Caco-2 (cell line): ENCODE data around the gene APEX2. TPM values are rescaled to one million over a fixed set of nuclear protein-coding genes. Genes with fewer than 3 reads are reported as not detected.

Source experiments
- BruUV-seq: library from RNA; stranded (reverse); fragments of 400-500 nt; replicated peaks from 2 replicates; lab custom pipeline; 2021; lab: Mats Ljungman, UMichigan
- CTCF ChIA-PET: fragments of 300-600 bp; sonication (Branson Sonifier 250); formaldehyde crosslinking; loops from one replicate; lab custom pipeline; 2022; ENCODE audit warnings: antibody characterized with exemption; lab: Charles Lee
- POLR2A ChIA-PET: fragments of 300-600 bp; sonication (Branson Sonifier 250); formaldehyde crosslinking; loops from one replicate; lab custom pipeline; 2022; ENCODE audit warnings: antibody characterized with exemption; lab: Charles Lee
- DNase-seq, 2 experiments: peaks; one replicate each; pipeline versions ENCODE4 v3.0.0 to v3.0.0-alpha.2; 2020 to 2022
- H3K27me3 ChIP-seq: replicated peaks from 2 replicates; pipeline ENCODE4 v1.6.0; 2011; ENCODE audit warnings: low read length; ENCODE audit not compliant: control insufficient read depth, insufficient read depth
- H3K36me3 ChIP-seq: 2 replicates; pipeline ENCODE4 v1.5.1; 2011; ENCODE audit warnings: low read length; ENCODE audit not compliant: control insufficient read depth, insufficient read depth
- H3K4me1 ChIP-seq: fragments of 250-450 bp; sonication (Bioruptor Pico); 2 replicates; pipeline ENCODE4 v1.5.1; 2020; ENCODE audit warnings: mild to moderate bottlenecking
- H3K4me3 ChIP-seq: 2 replicates; pipeline ENCODE4 v1.5.1; 2011; ENCODE audit warnings: low read depth, mild to moderate bottlenecking, control low read depth, low read length
- H3K9me3 ChIP-seq: fragments of 250-450 bp; sonication (Bioruptor Pico); 2 replicates; pipeline ENCODE4 v1.5.1; 2020; ENCODE audit warnings: mild to moderate bottlenecking, moderate library complexity
- H3K27ac Mint-ChIP-seq: one replicate; pipeline ENCODE4 v1.8.0; 2022; ENCODE audit warnings: mixed read lengths; ENCODE audit not compliant: unreplicated experiment
- H3K27me3 Mint-ChIP-seq: one replicate; pipeline ENCODE4 v1.8.0; 2022; ENCODE audit warnings: mixed read lengths; ENCODE audit not compliant: insufficient read depth, unreplicated experiment
- H3K36me3 Mint-ChIP-seq: one replicate; pipeline ENCODE4 v1.8.0; 2022; ENCODE audit warnings: mild to moderate bottlenecking, mixed read lengths; ENCODE audit not compliant: insufficient read depth, unreplicated experiment
- H3K4me1 Mint-ChIP-seq: one replicate; pipeline ENCODE4 v1.8.0; 2022; ENCODE audit warnings: low read depth, mixed read lengths; ENCODE audit not compliant: unreplicated experiment
- H3K4me3 Mint-ChIP-seq: one replicate; pipeline ENCODE4 v1.8.0; 2022; ENCODE audit warnings: mild to moderate bottlenecking, moderate library complexity, mixed read lengths; ENCODE audit not compliant: unreplicated experiment
- H3K9me3 Mint-ChIP-seq: one replicate; pipeline ENCODE4 v1.8.0; 2022; ENCODE audit warnings: mixed read lengths; ENCODE audit not compliant: unreplicated experiment
- CTCF ChIP-seq, 2 experiments: fragments of 200-600 bp in 1 of 2; IDR thresholded peaks; 1 replicate in 1 of 2; 2 replicates in 1 of 2; pipeline versions ENCODE4 v1.5.1 to v1.8.0; 2011 to 2022; ENCODE audit warnings: antibody characterized with exemption in 1 of 2, control low read depth in 1 of 2, inconsistent platforms in 1 of 2, low read depth in 1 of 2, low read length in 1 of 2, mild to moderate bottlenecking in 1 of 2, moderate library complexity in 1 of 2; ENCODE audit not compliant: insufficient read depth in 1 of 2, severe bottlenecking in 1 of 2, unreplicated experiment in 1 of 2
- intact Hi-C: fragments of 100-400 bp; cut with micrococcal nuclease; formaldehyde crosslinking; loops from one replicate; pipeline ENCODE4 v1.10.0; 2022; ENCODE audit not compliant: unreplicated experiment
- total RNA-seq: library from RNA; stranded (reverse); gene quantifications from 2 replicates; pipeline ENCODE4 v1.2.3, GENCODE V29; 2022

APEX2 gene
- total RNA-seq, 1 experiment from 2014 or later, result 19.6 TPM

- ChIA-PET CTCF (no interaction called here), POLR2A (no interaction called here)
- Histone ChIP-seq H3K36me3 (no peaks in the 10 kb centered on the region), H3K4me3 (no peak overlapping the region), H3K27me3 (no peaks in the 10 kb centered on the region), H3K9me3 (no peaks in the 10 kb centered on the region), H3K4me1 (no peaks in the 10 kb centered on the region)
- BruUV-seq, result no TSS peak
- no peak for DNase-seq
- no peaks in the 10 kb centered on the region for H3K4me1 Mint-ChIP-seq
- no peak for TF ChIP-seq CTCF (IDR thresholded peaks at IDR 0.05; ENCODE audit: insufficient read depth in 1 of 2, low read depth in 1 of 2, low read length in 1 of 2, severe bottlenecking in 1 of 2, unreplicated experiment in 1 of 2)
- H3K27ac Mint-ChIP-seq, result no peak overlapping the region
- H3K36me3 Mint-ChIP-seq, result no peaks in the 10 kb centered on the region
- peaks cover 9% of the 10 kb centered on the region for H3K27me3 Mint-ChIP-seq
- intact Hi-C loops, result no loop called here
- H3K4me3 Mint-ChIP-seq, result no peak overlapping the region
- no peaks in the 10 kb centered on the region for H3K9me3 Mint-ChIP-seq
Measured at GRCh38 chrX:54964766-54965497, 35.2 kb upstream of the APEX2 start.

GRCh38 chrX:54977387-54977786, 22.8 kb upstream of the APEX2 start:
- DNase-seq, result no peak
- Mint-ChIP-seq H3K27me3 (no peaks in the 10 kb centered on the region), H3K36me3 (no peaks in the 10 kb centered on the region), H3K4me3 (no peak overlapping the region), H3K27ac (no peak overlapping the region), H3K9me3 (no peaks in the 10 kb centered on the region), H3K4me1 (no peaks in the 10 kb centered on the region)
- CTCF ChIA-PET, result no interaction called here
- H3K4me1 ChIP-seq, result no peaks in the 10 kb centered on the region
- no peak for TF ChIP-seq CTCF (IDR thresholded peaks at IDR 0.05; ENCODE audit: insufficient read depth in 1 of 2, low read depth in 1 of 2, low read length in 1 of 2, severe bottlenecking in 1 of 2, unreplicated experiment in 1 of 2)
- no peaks in the 10 kb centered on the region for H3K36me3 ChIP-seq
- H3K27me3 ChIP-seq, result no peaks in the 10 kb centered on the region
- intact Hi-C loops, result no loop called here
- H3K9me3 ChIP-seq, result no peaks in the 10 kb centered on the region
- no TSS peak for BruUV-seq
- H3K4me3 ChIP-seq, result no peak overlapping the region
- POLR2A ChIA-PET, result no interaction called here

- Mint-ChIP-seq H3K4me1 (no peaks in the 10 kb centered on the region), H3K36me3 (no peaks in the 10 kb centered on the region), H3K27me3 (no peaks in the 10 kb centered on the region), H3K9me3 (no peaks in the 10 kb centered on the region), H3K27ac (no peak overlapping the region), H3K4me3 (no peak overlapping the region)
- POLR2A ChIA-PET, result no interaction called here
- Histone ChIP-seq H3K27me3 (no peaks in the 10 kb centered on the region), H3K36me3 (no peaks in the 10 kb centered on the region), H3K4me1 (no peaks in the 10 kb centered on the region), H3K4me3 (no peak overlapping the region), H3K9me3 (no peaks in the 10 kb centered on the region)
- CTCF ChIA-PET, result no interaction called here
- no peak for TF ChIP-seq CTCF (IDR thresholded peaks at IDR 0.05; ENCODE audit: insufficient read depth in 1 of 2, low read depth in 1 of 2, low read length in 1 of 2, severe bottlenecking in 1 of 2, unreplicated experiment in 1 of 2)
- no peak for DNase-seq
- intact Hi-C loops, result no loop called here
- no TSS peak for BruUV-seq
Measured at GRCh38 chrX:54978448-54978847, 21.7 kb upstream of the APEX2 start.
